Right ventricle myocardium inferior (tissue), 1 donor: ENCODE results near the gene FLNC. TPM values are rescaled to one million over a fixed set of nuclear protein-coding genes. Genes with fewer than 3 reads are reported as not detected.

ENCODE experiments used
- ATAC-seq: fragments of 200-7000 bp; cut with Tn5 transposase; one replicate; pipeline ENCODE4 v1.9.1; 2020; ENCODE audit warnings: mild to moderate bottlenecking, moderate library complexity
- DNase-seq: peaks from one replicate; pipeline ENCODE4 v3.0.0; 2021; ENCODE audit errors: missing footprints
- intact Hi-C: fragments of 100-400 bp; cut with DNase I; formaldehyde crosslinking; loops from one replicate; pipeline ENCODE4 v1.11.0; 2022
- total RNA-seq: library from RNA; stranded (reverse); fragmentation: NEBNext Ultra II Directional; extraction: Animal tissue kit (Norgen Biotek cat#: 25700); gene quantifications from one replicate; pipeline ENCODE4 v1.2.1, GENCODE V29; 2021
- donor health status: DM: no; HTN: yes; CAD: no; lungs with severe emphysema.

The FLNC gene
- total RNA-seq, 1 donor from 2014 or later, result 905 TPM

- DNase-seq (no peak), ATAC-seq (no peak)
- intact Hi-C loops, result no loop called here
These were observed 35.1 kb upstream of the FLNC start for GRCh38 chr7:128795129-128795528.

GRCh38 chr7:128796327-128796726 lies 33.9 kb upstream of the FLNC start:
- intact Hi-C loops, result no loop called here
- ATAC-seq, result no peak

GRCh38 chr7:128799451-128799850 lies 30.8 kb upstream of the FLNC start:
- intact Hi-C loops, result no loop called here
- ATAC-seq, result no peak
- DNase-seq, result no peak

More at GRCh38 chr7:128796327-128796726, 33.9 kb upstream of the FLNC start:
- no peak for DNase-seq

- DNase-seq (no peak), ATAC-seq (no peak)
- intact Hi-C loops, result no loop called here
These were observed 29.6 kb upstream of the FLNC start for GRCh38 chr7:128800567-128800966.

GRCh38 chr7:128801003-128801402 lies 29.2 kb upstream of the FLNC start:
- no peak for ATAC-seq
- intact Hi-C loops, result no loop called here
- no peak for DNase-seq

GRCh38 chr7:128801667-128802418 lies 28.4 kb upstream of the FLNC start:
- DNase-seq (no peak), ATAC-seq (no peak)
- intact Hi-C loops, result no loop called here

GRCh38 chr7:128804484-128804883 lies 25.7 kb upstream of the FLNC start:
- intact Hi-C loops, result no loop called here
- no peak for ATAC-seq
- no peak for DNase-seq

GRCh38 chr7:128805225-128805624 lies 25.0 kb upstream of the FLNC start:
- ATAC-seq (no peak), DNase-seq (no peak)
- intact Hi-C loops, result no loop called here

- no peak for DNase-seq
- ATAC-seq, result no peak
- intact Hi-C loops, result no loop called here
These were observed 23.0 kb upstream of the FLNC start for GRCh38 chr7:128807191-128807590.

GRCh38 chr7:128809363-128809762 lies 20.8 kb upstream of the FLNC start:
- intact Hi-C loops, result no loop called here
- ATAC-seq (no peak), DNase-seq (no peak)

- no peak for DNase-seq
- ATAC-seq, result no peak
- intact Hi-C loops, result no loop called here
These were observed 19.7 kb upstream of the FLNC start for GRCh38 chr7:128810473-128810872.

GRCh38 chr7:128810997-128811396 lies 19.2 kb upstream of the FLNC start:
- DNase-seq (no peak), ATAC-seq (no peak)
- intact Hi-C loops, result no loop called here

- DNase-seq (no peak), ATAC-seq (no peak)
- intact Hi-C loops, result loop anchor here (1.0 kb wide), 1 partner anchor 30 kb away; no protein-coding TSS in a partner anchor
These were observed 18.4 kb upstream of the FLNC start for GRCh38 chr7:128811631-128812430.

- intact Hi-C loops, result loop anchor here (1.0 kb wide), 1 partner anchor 30 kb away; no protein-coding TSS in a partner anchor
- ATAC-seq (peak; percentile 83), DNase-seq (peak; percentile 81)
These were observed 17.6 kb upstream of the FLNC start for GRCh38 chr7:128812514-128813168.

GRCh38 chr7:128814499-128814898 lies 15.7 kb upstream of the FLNC start:
- no peak for ATAC-seq
- no peak for DNase-seq

GRCh38 chr7:128815289-128815942 lies 14.8 kb upstream of the FLNC start:
- intact Hi-C loops, result no loop called here
- ATAC-seq (no peak), DNase-seq (no peak)

More at GRCh38 chr7:128814499-128814898, 15.7 kb upstream of the FLNC start:
- intact Hi-C loops, result no loop called here

- no peak for DNase-seq
- intact Hi-C loops, result no loop called here
- ATAC-seq, result no peak
These were observed 11.5 kb upstream of the FLNC start for GRCh38 chr7:128818694-128819093.

GRCh38 chr7:128821724-128822123 lies 8.5 kb upstream of the FLNC start:
- intact Hi-C loops, result no loop called here
- ATAC-seq (no peak), DNase-seq (no peak)

- ATAC-seq (no peak), DNase-seq (peak; percentile 37)
- intact Hi-C loops, result no loop called here
These were observed 3.7 kb upstream of the FLNC start for GRCh38 chr7:128826512-128826911.
